ENCODE measurements around the gene ADARB1.

The ADARB1 gene

GRCh38 chr21:45040157-45040711 is 34.1 kb upstream of the ADARB1 start:
- ChIA-PET POLR2A (no interaction called here), CTCF (no interaction called here)
- no peak for TF ChIP-seq CTCF (IDR thresholded peaks at IDR 0.05; ENCODE audit: control extremely low read depth, extremely low read depth, low read depth, missing control alignments)

GRCh38 chr21:45040739-45041138 is 33.6 kb upstream of the ADARB1 start:
- POLR2A ChIA-PET = no interaction called here
- CTCF ChIA-PET = no interaction called here
- DNase-seq (ENCODE audit: extremely low spot score) = no peak
- no peak for TF ChIP-seq CTCF (IDR thresholded peaks at IDR 0.05; ENCODE audit: control extremely low read depth, extremely low read depth, low read depth, missing control alignments)

More at GRCh38 chr21:45040157-45040711, 34.1 kb upstream of the ADARB1 start:
- no peak for DNase-seq (ENCODE audit: extremely low spot score)

- ChIA-PET CTCF (no interaction called here), POLR2A (no interaction called here)
- DNase-seq (ENCODE audit: extremely low spot score) = no peak
- TF ChIP-seq CTCF (IDR thresholded peaks at IDR 0.05; ENCODE audit: control extremely low read depth, extremely low read depth, low read depth, missing control alignments) = no peak
Measured at GRCh38 chr21:45041351-45041805, 33.0 kb upstream of the ADARB1 start.

GRCh38 chr21:45041984-45042663 is 32.3 kb upstream of the ADARB1 start:
- no peak for TF ChIP-seq CTCF (IDR thresholded peaks at IDR 0.05; ENCODE audit: control extremely low read depth, extremely low read depth, low read depth, missing control alignments)
- POLR2A ChIA-PET = no interaction called here
- DNase-seq (ENCODE audit: extremely low spot score) = no peak
- CTCF ChIA-PET = no interaction called here

- no peak for DNase-seq (ENCODE audit: extremely low spot score)
- ChIA-PET CTCF (no interaction called here), POLR2A (no interaction called here)
- TF ChIP-seq CTCF (IDR thresholded peaks at IDR 0.05; ENCODE audit: control extremely low read depth, extremely low read depth, low read depth, missing control alignments) = no peak
Measured at GRCh38 chr21:45042664-45043161, 31.7 kb upstream of the ADARB1 start.

- no peak for DNase-seq (ENCODE audit: extremely low spot score)
- TF ChIP-seq CTCF (IDR thresholded peaks at IDR 0.05; ENCODE audit: control extremely low read depth, extremely low read depth, low read depth, missing control alignments) = no peak
- CTCF ChIA-PET = no interaction called here
- POLR2A ChIA-PET = no interaction called here
Measured at GRCh38 chr21:45043541-45044020, 30.8 kb upstream of the ADARB1 start.

All from GM10248 (cell line).